Ishikawa (cell line): Measurements from ENCODE around the gene HLCS.

Experiments used
- CEBPB ChIP-seq: IDR thresholded peaks from 2 replicates; pipeline ENCODE4 v1.6.1; 2012
- CREB1 ChIP-seq: IDR thresholded peaks from 2 replicates; pipeline ENCODE4 v1.6.1; 2012; ENCODE audit warnings: low read depth
- EGR1 ChIP-seq: IDR thresholded peaks from 2 replicates; pipeline ENCODE4 v1.6.1; 2012
- EP300 ChIP-seq: IDR thresholded peaks from 2 replicates; pipeline ENCODE4 v1.6.1; 2012; ENCODE audit warnings: borderline replicate concordance
- FOXM1 ChIP-seq: IDR thresholded peaks from 2 replicates; pipeline ENCODE4 v1.6.1; 2012; ENCODE audit warnings: low read depth, borderline replicate concordance
- MAX ChIP-seq: IDR thresholded peaks from 2 replicates; pipeline ENCODE4 v1.6.1; 2012
- NFIC ChIP-seq: IDR thresholded peaks from 2 replicates; pipeline ENCODE4 v1.6.1; 2012
- RAD21 ChIP-seq: IDR thresholded peaks from 2 replicates; pipeline ENCODE4 v1.6.1; 2012; ENCODE audit warnings: low read depth
- REST ChIP-seq: IDR thresholded peaks from 2 replicates; pipeline ENCODE4 v1.6.1; 2012; ENCODE audit warnings: low read depth, mild to moderate bottlenecking
- TAF1 ChIP-seq: IDR thresholded peaks from 2 replicates; pipeline ENCODE4 v1.6.1; 2012; ENCODE audit warnings: low read depth, mild to moderate bottlenecking
- TCF12 ChIP-seq: IDR thresholded peaks from 2 replicates; pipeline ENCODE4 v1.6.1; 2012; ENCODE audit warnings: low read depth
- TEAD4 ChIP-seq: IDR thresholded peaks from 2 replicates; pipeline ENCODE4 v1.6.1; 2012
- YY1 ChIP-seq: IDR thresholded peaks from 2 replicates; pipeline ENCODE4 v1.6.1; 2012; ENCODE audit warnings: low read depth
- ZBTB7A ChIP-seq: IDR thresholded peaks from 2 replicates; pipeline ENCODE4 v1.6.1; 2012; ENCODE audit warnings: low read depth
- TF ChIP-seq, protein P1 (sequence below): IDR thresholded peaks from 2 replicates; pipeline ENCODE4 v1.6.1; 2012

HLCS gene

GRCh38 chr21:36966066-36966820, at the start of gene HLCS:
TSS of gene HLCS (minus strand) at chr21:36966669. CDS start at chr21:36966638, 31 bp downstream.
- TF ChIP-seq TCF12: 0 out of 2 replicates have a peak, but pooled peaks have one; percentile 29
- TF ChIP-seq, protein P1, sequence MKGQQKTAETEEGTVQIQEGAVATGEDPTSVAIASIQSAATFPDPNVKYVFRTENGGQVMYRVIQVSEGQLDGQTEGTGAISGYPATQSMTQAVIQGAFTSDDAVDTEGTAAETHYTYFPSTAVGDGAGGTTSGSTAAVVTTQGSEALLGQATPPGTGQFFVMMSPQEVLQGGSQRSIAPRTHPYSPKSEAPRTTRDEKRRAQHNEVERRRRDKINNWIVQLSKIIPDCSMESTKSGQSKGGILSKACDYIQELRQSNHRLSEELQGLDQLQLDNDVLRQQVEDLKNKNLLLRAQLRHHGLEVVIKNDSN: no peak
- TF ChIP-seq TAF1: no peak
- TF ChIP-seq CREB1: no peak
- peak; percentile 57 for TF ChIP-seq MAX
- no peak for TF ChIP-seq REST
- TF ChIP-seq CEBPB: no peak
- no peak for TF ChIP-seq EP300
- TF ChIP-seq EGR1: no peak
- TF ChIP-seq YY1: peak; percentile 45; the same call in 1 of the 2 replicates
- no peak for TF ChIP-seq FOXM1
- no peak for TF ChIP-seq NFIC
- peak; percentile 74 for TF ChIP-seq ZBTB7A
- TF ChIP-seq RAD21: no peak

GRCh38 chr21:37009740-37010341, 43.4 kb upstream of the HLCS start:
- peak; percentile 44; the same call in 1 of the 2 replicates for TF ChIP-seq MAX
- TF ChIP-seq TEAD4: no peak
- no peak for TF ChIP-seq EGR1
- no peak for TF ChIP-seq ZBTB7A
- TF ChIP-seq RAD21: peak; percentile 83
- TF ChIP-seq EP300: no peak
- no peak for TF ChIP-seq CREB1

DNA sequence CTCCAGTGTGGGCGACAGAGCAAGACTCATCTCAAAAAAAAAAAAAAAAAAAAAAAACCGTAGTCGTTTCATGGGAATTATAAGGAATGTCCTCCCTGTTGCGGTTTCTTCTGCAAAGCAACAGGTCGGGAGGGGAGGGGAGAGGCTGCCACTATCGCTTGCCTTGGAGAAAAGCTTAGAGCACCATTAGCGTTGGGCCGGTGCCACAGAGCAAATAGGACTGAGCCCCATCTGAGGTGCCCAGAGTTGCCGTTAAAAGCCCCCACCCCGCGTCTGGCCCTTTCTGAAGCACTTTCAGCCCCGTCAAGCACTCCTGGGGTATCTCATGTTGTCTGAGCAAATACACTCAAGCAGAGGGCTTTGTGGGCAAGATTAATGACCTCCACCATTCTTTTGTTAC, 42.3 kb upstream of the HLCS start:
- TF ChIP-seq ZBTB7A (no peak), MAX (no peak), TAF1 (no peak), NFIC (no peak), TCF12 (no peak), TEAD4 (no peak), FOXM1 (no peak), YY1 (no peak), RAD21 (no peak), CREB1 (no peak), CEBPB (no peak), EGR1 (no peak)
- TF ChIP-seq, protein P1: no peak

GRCh38 chr21:37006486-37007291, 40.2 kb upstream of the HLCS start, which contains the start of gene RIPPLY3:
TSS of gene RIPPLY3 (plus strand) at chr21:37006702. CDS start at chr21:37006773, 71 bp downstream.
- TF ChIP-seq, protein P1: no peak
- TF ChIP-seq EGR1 (no peak), EP300 (no peak), RAD21 (no peak), REST (no peak), TCF12 (no peak), CEBPB (no peak), ZBTB7A (no peak), TEAD4 (no peak), FOXM1 (no peak), TAF1 (no peak)
